ENCODE data around the gene MT1HL1.
"Not testable (repeated sequence)": the region's sequence is repeated elsewhere in the genome, so short reads cannot be mapped to it uniquely, and the experiment has no call there.

MT1HL1 gene

GRCh38 chr1:236980673-236981072 is 23.6 kb downstream of the MT1HL1 start:
- H3K4me3 ChIP-seq (ENCODE audit: low read length) = no peak overlapping the region
- TF ChIP-seq, protein P1, sequence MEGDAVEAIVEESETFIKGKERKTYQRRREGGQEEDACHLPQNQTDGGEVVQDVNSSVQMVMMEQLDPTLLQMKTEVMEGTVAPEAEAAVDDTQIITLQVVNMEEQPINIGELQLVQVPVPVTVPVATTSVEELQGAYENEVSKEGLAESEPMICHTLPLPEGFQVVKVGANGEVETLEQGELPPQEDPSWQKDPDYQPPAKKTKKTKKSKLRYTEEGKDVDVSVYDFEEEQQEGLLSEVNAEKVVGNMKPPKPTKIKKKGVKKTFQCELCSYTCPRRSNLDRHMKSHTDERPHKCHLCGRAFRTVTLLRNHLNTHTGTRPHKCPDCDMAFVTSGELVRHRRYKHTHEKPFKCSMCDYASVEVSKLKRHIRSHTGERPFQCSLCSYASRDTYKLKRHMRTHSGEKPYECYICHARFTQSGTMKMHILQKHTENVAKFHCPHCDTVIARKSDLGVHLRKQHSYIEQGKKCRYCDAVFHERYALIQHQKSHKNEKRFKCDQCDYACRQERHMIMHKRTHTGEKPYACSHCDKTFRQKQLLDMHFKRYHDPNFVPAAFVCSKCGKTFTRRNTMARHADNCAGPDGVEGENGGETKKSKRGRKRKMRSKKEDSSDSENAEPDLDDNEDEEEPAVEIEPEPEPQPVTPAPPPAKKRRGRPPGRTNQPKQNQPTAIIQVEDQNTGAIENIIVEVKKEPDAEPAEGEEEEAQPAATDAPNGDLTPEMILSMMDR (conservative IDR thresholded peaks at IDR 0.05; ENCODE audit: low read depth, low read length) = no peak
- DNase-seq (ENCODE audit: low read depth) = no peak

GRCh38 chr1:236979149-236979900 is 24.9 kb downstream of the MT1HL1 start:
- no peak for DNase-seq (ENCODE audit: low read depth)
- TF ChIP-seq, protein P1 (conservative IDR thresholded peaks at IDR 0.05; ENCODE audit: low read depth, low read length) = no peak
- no peak overlapping the region for H3K4me3 ChIP-seq (ENCODE audit: low read length)

- DNase-seq (ENCODE audit: low read depth) = no peak
- TF ChIP-seq, protein P1 (conservative IDR thresholded peaks at IDR 0.05; ENCODE audit: low read depth, low read length) = no peak
- no peak overlapping the region for H3K4me3 ChIP-seq (ENCODE audit: low read length)
Measured at GRCh38 chr1:236978740-236979139, 25.5 kb downstream of the MT1HL1 start.

GRCh38 chr1:236975461-236975860 is 28.8 kb downstream of the MT1HL1 start:
- H3K4me3 ChIP-seq (ENCODE audit: low read length) = no peak overlapping the region
- TF ChIP-seq, protein P1 (conservative IDR thresholded peaks at IDR 0.05; ENCODE audit: low read depth, low read length) = no peak
- no peak for DNase-seq (ENCODE audit: low read depth)

DNA sequence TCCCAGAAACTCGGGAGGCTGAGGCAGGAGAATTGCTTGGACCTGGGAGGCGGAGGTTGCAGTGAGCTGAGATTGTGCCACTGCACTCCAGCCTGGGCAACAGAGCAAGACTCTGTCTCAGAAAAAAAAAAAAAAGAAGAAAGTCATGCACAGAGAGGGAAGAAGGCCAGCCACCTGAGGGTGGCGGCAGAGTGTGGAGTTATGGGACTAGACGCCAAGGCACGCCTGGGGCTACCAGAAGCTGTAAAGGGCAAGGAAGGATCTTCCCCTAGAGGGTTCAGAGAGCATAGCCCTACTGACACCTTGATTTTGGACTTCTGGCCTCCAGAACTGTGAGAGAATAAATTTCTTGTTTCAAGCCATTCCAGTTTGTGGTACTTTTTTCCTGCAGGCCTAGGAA is 30.2 kb downstream of the MT1HL1 start:
- DNase-seq (ENCODE audit: low read depth); H3K4me3 ChIP-seq (ENCODE audit: low read length): not testable (repeated sequence)

DNA sequence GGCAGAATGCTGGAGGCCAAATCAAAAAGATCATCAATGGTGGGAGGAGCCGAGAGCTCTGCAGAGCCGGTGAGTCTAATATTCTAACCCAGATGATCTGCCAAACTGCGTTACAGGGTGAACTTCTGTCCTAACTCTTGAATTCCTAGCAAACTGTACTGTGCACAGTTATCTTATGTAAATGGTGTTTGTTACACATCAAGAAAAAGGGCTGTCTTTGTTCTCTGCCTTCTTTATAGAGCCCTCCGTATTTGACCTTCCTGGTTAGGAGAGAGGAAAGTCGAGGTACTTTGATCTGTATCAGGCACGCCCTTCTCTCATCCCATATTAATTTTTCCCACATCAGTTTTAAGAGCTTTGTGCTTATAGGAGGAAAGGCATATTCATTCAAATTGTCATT is 37.6 kb downstream of the MT1HL1 start:
- no peak for DNase-seq (ENCODE audit: low read depth)
- TF ChIP-seq, protein P1 (conservative IDR thresholded peaks at IDR 0.05; ENCODE audit: low read depth, low read length) = no peak
- H3K4me3 ChIP-seq (ENCODE audit: low read length) = no peak overlapping the region

GRCh38 chr1:236963920-236964319 is 40.3 kb downstream of the MT1HL1 start:
- no peak overlapping the region for H3K4me3 ChIP-seq (ENCODE audit: low read length)
- TF ChIP-seq, protein P1 (conservative IDR thresholded peaks at IDR 0.05; ENCODE audit: low read depth, low read length) = no peak
- no peak for DNase-seq (ENCODE audit: low read depth)

All from retinal pigment epithelial cell (primary cell).